ENCODE data around the gene IRX4. TPM values are rescaled to one million over a fixed set of nuclear protein-coding genes. Genes with fewer than 3 reads are reported as not detected.

IRX4 gene
- total RNA-seq, 1 donor from 2014 or later, result not detected

GRCh38 chr5:1840071-1840547 is 42.6 kb downstream of the IRX4 start:
- DNase-seq (ENCODE audit: low spot score), result no peak

- no peak for DNase-seq (ENCODE audit: low spot score)
Measured at GRCh38 chr5:1838013-1838412, 44.7 kb downstream of the IRX4 start.

GRCh38 chr5:1836891-1837880 is 45.5 kb downstream of the IRX4 start:
- DNase-seq (ENCODE audit: low spot score), result no peak

- no peak for DNase-seq (ENCODE audit: low spot score)
Measured at GRCh38 chr5:1836176-1836890, 46.4 kb downstream of the IRX4 start.

GRCh38 chr5:1835431-1835830 is 47.3 kb downstream of the IRX4 start:
- DNase-seq (ENCODE audit: low spot score), result no peak

GRCh38 chr5:1834721-1835429 is 47.9 kb downstream of the IRX4 start:
- DNase-seq (ENCODE audit: low spot score), result no peak

- DNase-seq (ENCODE audit: low spot score), result no peak
Measured at GRCh38 chr5:1834022-1834551, 48.6 kb downstream of the IRX4 start.

GRCh38 chr5:1833264-1834021 is 49.3 kb downstream of the IRX4 start:
- DNase-seq (ENCODE audit: low spot score), result no peak

GRCh38 chr5:1832511-1833250 is 50.0 kb downstream of the IRX4 start:
- no peak for DNase-seq (ENCODE audit: low spot score)

- DNase-seq (ENCODE audit: low spot score), result no peak
Measured at GRCh38 chr5:1831677-1832313, 50.9 kb downstream of the IRX4 start.

GRCh38 chr5:1831257-1831656 is 51.5 kb downstream of the IRX4 start:
- no peak for DNase-seq (ENCODE audit: low spot score)

- no peak for DNase-seq (ENCODE audit: low spot score)
Measured at GRCh38 chr5:1830571-1831228, 52.0 kb downstream of the IRX4 start.

- DNase-seq (ENCODE audit: low spot score), result no peak
Measured at GRCh38 chr5:1827886-1828397, 54.8 kb downstream of the IRX4 start.

Other genes starting within 250 kb of the IRX4 start
- gene MRPL36, start 83.1 kb downstream of the IRX4 start, total RNA-seq, result 33.2 TPM
- 22.9 TPM for gene NDUFS6, start 81.5 kb downstream of the IRX4 start, total RNA-seq